GM04503 (cell line): Measurements from ENCODE around the gene TRIML1.
"Not testable (repeated sequence)": the region's sequence is repeated elsewhere in the genome, so short reads cannot be mapped to it uniquely, and the experiment has no call there.

Experiments
- DNase-seq: peaks from one replicate; pipeline ENCODE4 v3.0.0-alpha.2; 2012; ENCODE audit warnings: low read depth

TRIML1 gene

DNA sequence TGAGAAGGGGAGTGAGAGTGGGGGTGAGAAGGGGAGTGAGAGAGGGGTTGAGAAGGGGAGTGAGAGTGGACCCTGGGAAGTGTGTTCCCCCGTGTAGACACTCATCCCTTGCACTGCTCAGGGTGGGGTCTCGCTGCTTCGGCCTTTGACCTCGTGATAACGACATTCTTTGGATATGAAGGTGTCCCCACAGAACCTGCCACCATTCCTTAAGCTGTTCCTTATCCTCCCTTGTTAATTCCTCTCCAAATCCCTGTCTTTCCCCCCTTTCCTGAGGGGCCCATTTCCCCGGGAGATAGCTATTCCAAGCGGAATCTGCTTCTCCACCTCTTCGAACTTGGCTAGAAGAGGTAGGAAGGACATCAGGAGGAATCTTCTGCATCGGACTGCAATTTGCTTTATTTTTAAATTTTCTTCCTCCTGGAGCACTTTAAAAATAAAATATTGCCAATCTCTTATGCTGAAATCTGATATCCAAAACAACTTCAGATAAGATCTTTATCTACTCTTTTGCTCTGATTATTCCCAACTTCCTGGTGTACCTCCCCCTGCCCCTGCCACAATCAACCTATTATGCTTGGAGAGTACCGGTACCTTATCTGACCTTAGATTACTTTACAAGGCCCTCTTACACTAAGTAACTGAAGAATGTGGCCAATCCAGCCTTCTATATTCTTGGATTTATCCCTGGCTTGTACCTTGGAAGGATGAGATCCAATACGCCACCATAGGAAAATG, 15.6 kb downstream of the TRIML1 start:
- DNase-seq = no peak

DNA sequence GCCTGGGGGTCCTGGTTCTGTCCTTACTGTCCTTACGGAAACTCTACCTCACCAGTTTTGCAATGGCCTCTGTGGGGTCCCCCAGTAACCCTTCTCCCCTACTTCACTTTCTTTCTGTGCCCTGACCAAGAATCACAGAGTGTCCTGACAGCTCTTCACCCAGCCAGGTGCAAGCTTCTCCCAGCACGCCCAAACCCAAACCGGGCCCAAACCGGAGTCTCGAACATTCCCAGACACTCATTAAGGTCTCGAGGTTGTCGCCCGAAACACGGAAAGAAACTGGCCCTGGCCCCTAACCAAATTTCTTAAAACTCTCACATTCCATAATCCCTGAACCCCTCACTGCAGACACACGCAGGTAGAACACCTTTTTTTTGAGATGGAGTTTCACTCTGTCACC, 19.1 kb downstream of the TRIML1 start:
- DNase-seq = no peak

DNA sequence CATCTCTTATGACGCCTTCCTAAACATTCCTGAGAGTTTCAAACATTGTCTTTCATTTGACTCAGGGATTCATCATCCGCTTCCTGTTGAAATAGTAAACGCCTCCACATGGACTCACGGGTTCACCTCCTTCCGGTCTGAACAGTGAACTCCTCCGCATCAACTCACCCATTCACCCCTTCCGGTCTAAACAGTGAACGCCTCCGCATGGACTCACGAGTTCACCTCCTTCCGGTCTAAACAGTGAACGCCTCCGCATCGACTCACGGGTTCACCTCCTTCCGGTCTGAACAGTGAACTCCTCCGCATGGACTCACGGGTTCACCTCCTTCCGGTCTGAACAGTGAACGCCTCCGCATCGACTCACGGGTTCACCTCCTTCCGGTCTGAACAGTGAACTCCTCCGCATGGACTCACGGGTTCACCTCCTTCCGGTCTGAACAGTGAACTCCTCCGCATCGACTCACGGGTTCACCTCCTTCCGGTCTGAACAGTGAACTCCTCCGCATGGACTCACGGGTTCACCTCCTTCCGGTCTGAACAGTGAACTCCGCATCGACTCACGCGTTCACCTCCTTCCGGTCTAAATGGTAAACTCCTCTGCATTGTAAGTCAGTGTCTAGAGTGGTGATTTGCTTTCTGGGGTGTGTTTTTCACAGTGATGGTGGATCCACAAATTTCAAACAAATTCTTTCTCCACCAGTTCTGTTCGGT, 20.4 kb downstream of the TRIML1 start:
- DNase-seq = not testable (repeated sequence)

DNA sequence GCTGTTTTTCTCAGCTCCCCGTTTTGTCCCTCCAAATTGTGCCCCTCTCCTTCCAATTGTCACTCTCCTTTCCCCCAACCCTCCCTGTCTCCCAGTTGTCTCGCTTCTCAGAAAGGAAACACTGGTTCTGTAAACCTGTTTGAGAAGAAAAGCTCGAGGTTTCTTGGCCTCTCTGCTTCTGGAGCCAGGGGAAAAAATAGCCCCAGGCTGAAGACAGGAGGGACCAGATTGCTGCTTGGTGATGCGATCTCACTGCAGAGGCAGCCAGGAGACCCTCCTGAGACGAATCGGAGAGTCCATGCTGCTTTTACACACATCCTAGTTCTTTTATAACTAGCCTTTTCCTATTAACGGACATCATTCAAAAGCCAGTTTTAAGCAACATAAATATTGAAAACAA, 21.2 kb downstream of the TRIML1 start:
- DNase-seq = no peak

DNA sequence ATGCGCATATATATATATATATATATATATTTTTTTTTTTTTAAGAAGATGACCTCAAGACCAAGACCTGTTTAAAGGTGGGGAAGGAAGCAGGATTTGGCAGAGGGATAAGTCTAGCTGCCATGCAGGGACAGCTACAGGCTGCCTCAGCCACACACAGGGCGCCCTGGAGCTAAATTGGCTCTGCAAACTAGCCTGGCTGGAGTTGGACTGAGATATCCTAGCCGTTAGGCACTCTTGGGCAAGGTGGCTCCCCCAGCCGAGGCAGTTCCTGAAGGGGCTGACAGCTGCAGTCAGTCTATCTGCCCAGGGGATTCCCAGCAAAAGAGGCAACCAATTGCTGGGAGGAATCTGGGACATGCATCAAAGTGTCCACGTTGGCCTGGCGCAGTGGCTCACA, 21.9 kb downstream of the TRIML1 start:
- no peak for DNase-seq

DNA sequence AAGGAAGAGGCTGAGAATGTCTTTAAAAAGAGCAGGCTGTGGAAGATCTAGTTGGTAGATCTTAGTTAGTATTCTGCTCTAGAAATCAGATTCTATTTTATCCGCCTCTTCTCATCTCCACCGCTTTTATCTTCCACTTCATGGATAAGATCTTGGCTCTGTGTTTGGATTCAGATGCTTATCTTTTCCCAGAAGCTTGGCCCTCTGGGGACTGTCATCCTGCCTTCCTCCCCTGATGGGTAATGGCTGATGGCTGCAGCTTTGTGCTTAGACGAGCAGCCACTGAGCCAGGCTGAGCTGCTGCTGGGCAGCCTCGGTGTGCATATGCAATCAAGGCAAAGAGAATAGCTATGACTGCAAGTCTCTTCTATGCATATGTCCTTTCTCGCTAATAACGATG, 23.5 kb downstream of the TRIML1 start:
- no peak for DNase-seq

DNA sequence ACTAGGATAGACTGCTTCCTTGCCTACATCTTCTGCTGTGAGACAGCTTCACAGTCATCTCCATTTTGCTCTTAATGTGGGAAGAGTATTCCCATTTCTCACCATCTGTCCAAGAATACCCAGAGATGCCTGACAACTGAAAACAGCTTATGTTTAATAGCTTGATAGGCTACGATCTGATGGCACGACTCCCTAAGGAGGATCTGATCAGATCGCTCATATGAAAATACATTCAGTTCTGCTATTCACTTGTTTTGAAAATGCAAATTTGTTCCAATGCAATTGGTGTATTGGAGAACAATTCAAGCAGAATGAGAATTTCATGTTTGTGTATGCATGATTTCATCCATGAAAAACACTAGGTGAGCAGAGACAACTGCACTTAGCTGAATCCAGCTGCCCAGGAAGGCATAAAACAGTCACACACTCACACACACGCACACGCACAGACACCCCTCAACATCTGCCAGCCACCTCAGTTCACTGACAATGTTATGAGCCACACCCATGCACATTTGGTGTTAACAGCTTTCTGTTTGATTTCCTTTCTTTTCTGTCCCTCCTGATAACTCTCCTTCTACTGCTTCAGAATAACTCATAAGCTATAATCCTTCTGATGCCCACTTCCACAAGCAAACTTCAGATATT, 29.6 kb downstream of the TRIML1 start:
- DNase-seq = no peak

DNA sequence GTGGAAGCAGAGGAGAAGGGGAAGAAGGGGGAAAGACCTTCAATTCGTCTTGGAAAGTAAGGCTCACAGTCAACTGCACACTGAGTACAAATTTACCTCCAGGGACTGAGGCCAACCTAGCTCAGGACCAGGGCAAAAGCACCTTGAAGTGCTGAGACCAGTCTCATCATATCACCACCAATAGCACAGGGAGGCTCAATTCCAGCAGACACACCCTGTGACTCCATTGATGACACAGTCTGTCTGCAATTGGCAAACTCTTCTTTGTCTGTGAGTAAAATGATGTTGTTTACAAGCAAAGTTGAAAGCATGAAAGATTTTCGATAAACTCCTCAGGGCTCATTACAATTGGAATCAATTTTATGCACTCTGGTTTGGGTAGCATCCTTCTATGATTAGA, 32.3 kb downstream of the TRIML1 start:
- no peak for DNase-seq

DNA sequence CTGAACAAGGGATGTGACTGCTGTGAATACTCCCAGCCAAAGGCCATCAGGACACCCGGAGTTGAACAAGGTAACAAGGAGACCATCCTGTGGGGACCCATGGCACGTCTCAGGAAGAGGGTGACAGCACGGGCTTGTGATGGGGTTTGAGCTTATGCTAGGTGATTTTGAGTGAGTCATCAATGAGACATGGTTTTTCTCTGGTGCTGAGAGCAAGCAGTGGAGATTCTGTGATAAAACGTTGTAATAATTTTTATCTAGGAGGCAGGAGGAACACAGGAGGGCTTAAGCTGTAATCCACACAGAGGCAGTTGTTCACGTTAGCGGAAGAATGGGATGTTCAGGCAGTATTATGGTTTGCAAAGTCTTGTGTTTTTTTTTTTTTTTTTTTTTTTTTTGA, 36.0 kb downstream of the TRIML1 start:
- DNase-seq = no peak

DNA sequence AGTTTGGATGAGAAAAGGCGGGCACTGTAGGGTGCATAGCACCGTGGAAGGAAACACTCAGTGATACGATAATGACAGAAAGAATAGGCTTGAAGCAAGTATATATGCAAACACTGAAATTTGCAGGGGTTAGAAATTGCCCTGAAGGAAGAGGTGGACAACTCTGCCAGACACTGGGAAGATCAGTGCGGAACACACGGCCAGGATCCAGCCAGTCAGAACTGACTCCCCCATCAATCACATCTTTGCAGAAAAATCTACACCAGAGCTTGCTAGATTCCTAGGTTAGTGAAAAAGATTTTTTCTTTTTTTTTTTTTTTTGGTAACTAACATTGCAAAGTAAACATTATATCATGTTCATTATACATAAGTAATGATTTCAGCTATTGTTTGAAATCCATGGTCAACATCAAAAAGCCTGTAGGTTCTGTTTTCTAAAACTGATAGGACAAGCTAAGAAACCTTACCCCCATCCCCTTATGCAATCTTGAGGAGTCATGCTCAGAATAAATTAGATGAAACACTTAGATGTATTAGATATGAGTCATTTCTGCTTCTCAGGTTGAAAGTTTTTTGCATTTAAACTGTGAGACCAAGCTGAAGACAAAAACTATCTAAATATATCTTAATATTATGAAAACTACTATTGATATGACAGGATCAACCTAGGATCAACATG, 38.9 kb downstream of the TRIML1 start:
- DNase-seq = no peak

DNA sequence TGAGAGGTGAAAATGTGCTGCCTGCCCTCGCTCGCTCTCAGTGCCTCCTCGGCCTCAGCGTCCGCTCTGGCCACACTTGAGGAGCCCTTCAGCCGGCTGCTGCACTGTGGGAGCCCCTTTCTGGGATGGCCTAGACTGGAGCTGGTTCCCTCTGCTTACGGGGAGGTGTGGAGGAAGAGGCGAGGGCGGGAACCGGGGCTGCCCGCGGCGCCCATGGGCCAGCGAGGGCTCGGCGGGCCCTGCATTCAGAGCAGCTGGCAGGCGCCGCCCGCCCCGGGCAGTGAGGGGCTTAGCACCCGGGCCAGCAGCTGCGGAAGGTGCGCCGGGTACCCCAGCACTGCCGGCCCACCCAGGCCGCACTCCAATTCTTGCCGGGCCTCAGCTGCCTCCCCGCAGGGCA, 39.6 kb downstream of the TRIML1 start:
- no peak for DNase-seq

DNA sequence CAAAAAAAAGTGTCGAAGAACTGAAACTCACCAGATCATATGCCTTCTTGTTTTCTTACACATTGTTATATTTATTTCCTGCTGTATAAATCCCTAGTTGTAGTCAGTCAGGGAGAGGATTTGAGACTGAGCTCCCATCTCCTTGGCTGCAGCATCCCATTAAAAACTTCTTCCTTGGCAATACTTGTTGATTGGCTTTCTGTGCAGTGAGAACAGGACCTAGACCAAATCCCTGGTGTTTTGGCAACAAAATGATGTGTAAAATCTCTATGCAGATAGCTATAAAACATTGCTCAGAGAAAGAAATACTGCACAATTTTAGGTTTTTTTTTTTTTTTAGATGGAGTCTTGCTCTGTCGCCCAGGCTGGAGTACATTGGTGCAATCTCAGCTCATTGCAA, 47.9 kb downstream of the TRIML1 start:
- no peak for DNase-seq

DNA sequence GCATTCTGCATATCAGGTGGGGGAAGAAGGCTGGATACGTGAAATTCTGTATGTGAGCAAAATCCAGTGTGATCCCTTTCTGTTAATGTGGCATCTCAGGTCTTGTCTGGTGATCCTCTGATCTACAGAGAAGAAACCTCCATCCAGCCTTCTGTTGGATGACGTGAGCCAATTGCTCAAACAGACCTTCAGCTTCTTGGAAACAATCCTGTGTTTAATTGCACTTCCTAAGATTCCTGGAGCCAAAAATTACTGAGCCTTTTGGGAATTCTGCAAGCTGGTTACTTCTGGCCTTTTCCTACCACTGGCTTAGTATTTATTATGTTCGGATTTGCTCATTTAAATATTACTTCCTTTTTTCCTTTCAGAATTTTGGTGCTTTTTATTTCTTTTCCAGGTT, 51.2 kb downstream of the TRIML1 start:
- no peak for DNase-seq

DNA sequence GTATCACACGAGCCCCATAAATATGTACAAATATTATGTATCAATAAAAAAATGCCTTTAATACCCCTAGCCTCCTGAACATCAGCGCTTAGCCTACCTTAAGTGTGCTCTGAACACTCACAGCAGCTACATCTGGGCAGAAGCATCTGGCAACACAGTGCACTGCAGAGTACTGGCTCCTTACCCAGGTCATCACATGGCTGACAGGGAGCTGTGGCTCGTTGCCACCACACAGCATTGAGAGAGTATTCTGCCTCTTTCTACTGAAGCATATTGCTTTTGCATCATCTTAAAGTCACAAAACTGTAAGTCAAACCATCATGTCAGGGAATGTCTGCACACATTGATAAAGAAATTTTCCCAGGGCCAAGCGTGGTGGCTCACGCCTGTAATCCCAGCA, 55.2 kb downstream of the TRIML1 start:
- no peak for DNase-seq

DNA sequence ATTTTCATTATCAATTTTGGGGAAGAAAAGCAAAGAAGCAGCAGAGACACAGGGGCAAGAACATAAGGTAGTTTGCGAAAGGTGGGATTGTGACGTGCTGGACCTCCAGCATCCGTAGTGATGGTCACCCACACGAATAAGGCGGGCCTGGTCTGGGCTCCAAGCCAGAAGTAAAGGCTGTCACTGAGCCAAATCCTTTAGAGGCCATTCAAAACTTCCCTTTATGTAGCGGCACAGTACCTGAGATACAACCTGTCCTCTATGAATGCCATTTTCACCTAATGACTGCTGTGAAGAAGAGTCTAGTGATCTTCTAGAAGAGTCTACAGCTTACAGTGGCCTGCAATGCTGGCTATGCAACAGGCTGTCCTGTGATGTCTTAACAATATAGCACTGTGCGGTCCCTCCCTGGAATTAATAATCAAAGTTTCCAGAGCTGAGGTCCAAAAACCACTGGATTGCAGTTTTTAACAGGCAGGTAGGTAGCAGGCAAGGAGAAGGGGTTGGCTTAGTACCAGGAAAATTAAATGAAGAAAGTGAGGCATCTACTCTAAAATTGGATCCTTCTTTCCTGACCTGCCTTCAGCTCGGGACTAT, 56.2 kb downstream of the TRIML1 start:
- no peak for DNase-seq

DNA sequence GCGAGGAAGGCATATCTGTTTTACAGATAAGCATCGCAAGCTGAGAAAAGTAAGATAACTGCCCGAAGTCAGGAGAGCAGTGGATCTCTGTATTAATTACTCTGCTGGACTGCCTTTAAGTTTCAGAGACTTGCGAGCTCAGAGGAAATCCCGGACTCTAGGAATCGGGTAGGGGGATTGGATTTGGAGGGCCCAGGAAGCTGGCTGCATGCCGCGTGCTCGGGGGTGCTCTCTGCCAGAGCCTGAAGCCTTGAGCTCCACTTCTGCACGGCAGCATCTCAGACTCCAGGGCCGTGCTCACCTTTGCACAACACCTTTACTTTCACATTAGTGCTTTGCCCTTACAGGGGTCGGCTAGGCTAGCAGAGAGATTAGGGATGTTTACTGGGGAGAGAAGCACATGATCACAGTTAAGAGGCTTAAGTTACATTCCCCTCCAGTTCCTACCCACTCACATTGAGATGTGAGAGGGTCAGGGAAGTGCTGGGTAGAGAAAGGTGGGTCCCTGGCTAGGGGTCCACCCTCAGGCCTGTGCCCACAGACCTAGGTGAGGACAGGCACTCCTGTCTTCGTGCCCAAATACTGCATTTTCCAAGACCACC, 57.0 kb downstream of the TRIML1 start:
- no peak for DNase-seq
